Parathyroid adenoma (tissue), 2 donors: ENCODE results near the gene LRRC4C.

Experiments used
- H2AFZ ChIP-seq: fragments of 300-600 bp; sonication (generic); one replicate; pipeline ENCODE4 v1.7.0; 2017; ENCODE audit warnings: antibody characterized with exemption, mild to moderate bottlenecking
- H3K27ac ChIP-seq: fragments of 300-600 bp; sonication (generic); one replicate; pipeline ENCODE4 v1.7.0; 2017
- H3K27me3 ChIP-seq: fragments of 300-600 bp; sonication (generic); one replicate; pipeline ENCODE4 v1.7.0; 2017; ENCODE audit warnings: low read length; ENCODE audit not compliant: control insufficient read depth, insufficient read depth
- H3K36me3 ChIP-seq: fragments of 300-600 bp; sonication (generic); one replicate; pipeline ENCODE4 v1.7.0; 2017; ENCODE audit warnings: low read length; ENCODE audit not compliant: control insufficient read depth, insufficient read depth
- H3K4me1 ChIP-seq: fragments of 300-600 bp; sonication (generic); one replicate; pipeline ENCODE4 v1.7.0; 2017; ENCODE audit warnings: control low read depth
- H3K4me2 ChIP-seq: fragments of 300-600 bp; sonication (generic); one replicate; pipeline ENCODE4 v1.7.0; 2017; ENCODE audit warnings: low read length
- H3K4me3 ChIP-seq: fragments of 300-600 bp; sonication (generic); one replicate; pipeline ENCODE4 v1.7.0; 2017; ENCODE audit warnings: low read depth, low read length
- H3K79me2 ChIP-seq: fragments of 300-600 bp; sonication (generic); one replicate; pipeline ENCODE4 v1.7.0; 2017; ENCODE audit warnings: control low read depth
- H3K9ac ChIP-seq: fragments of 300-600 bp; sonication (generic); one replicate; pipeline ENCODE4 v1.7.0; 2017; ENCODE audit warnings: mild to moderate bottlenecking
- H3K9me3 ChIP-seq: fragments of 300-600 bp; sonication (generic); one replicate; pipeline ENCODE4 v1.7.0; 2017; ENCODE audit warnings: low read length; ENCODE audit not compliant: control insufficient read depth
- CTCF ChIP-seq: fragments of 300-600 bp; sonication (generic); IDR thresholded peaks from one replicate; pipeline ENCODE4 v1.7.0; 2017; ENCODE audit warnings: antibody characterized with exemption, mild to moderate bottlenecking
- donor health status: primary hyperparathyroidism.

The LRRC4C gene

DNA sequence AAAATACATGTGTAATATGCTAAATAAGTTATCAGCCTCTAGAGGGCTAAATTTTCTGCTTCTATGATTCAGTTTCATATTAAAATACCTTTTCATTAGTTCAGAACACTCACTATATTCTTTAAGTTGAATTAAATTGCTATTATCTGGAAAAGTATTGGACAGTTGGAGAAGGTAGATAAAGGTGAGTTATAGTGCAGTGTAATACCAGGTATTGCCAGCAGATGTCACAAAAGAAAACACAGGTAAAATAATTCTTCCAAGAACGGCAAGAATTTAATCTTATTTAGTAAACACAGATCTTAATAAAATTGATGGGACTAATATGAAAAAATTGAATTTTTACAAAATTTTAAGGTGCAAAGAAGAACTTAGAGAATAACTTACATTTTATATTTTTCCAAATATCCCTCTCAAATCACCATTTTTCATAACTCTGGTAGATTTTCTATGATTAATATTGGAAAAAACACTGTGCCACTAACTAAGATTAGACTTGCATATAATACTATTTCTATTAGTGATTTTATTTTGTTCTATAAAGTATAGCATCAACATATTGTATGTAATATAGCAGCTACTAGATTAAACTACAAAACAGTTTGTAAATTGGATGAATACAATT lies 1.7 kb upstream of the LRRC4C start:
- Histone ChIP-seq H3K27ac (no peak overlapping the region), H3K4me2 (no peak overlapping the region), H3K9me3 (no peaks in the 10 kb centered on the region), H2AFZ (no peak overlapping the region), H3K36me3 (no peaks in the 10 kb centered on the region), H3K9ac (no peak overlapping the region), H3K27me3 (no peaks in the 10 kb centered on the region), H3K4me3 (no peak overlapping the region), H3K79me2 (no peaks in the 10 kb centered on the region), H3K4me1 (no peaks in the 10 kb centered on the region)
- TF ChIP-seq CTCF: peak; percentile 52

- H2AFZ ChIP-seq: no peak overlapping the region
- no peaks in the 10 kb centered on the region for H3K4me1 ChIP-seq
- H3K27me3 ChIP-seq: no peaks in the 10 kb centered on the region
- H3K9me3 ChIP-seq: no peaks in the 10 kb centered on the region
- H3K36me3 ChIP-seq: no peaks in the 10 kb centered on the region
- H3K9ac ChIP-seq: no peak overlapping the region
- H3K4me3 ChIP-seq: no peak overlapping the region
- no peak for TF ChIP-seq CTCF
- H3K27ac ChIP-seq: no peak overlapping the region
- H3K79me2 ChIP-seq: no peaks in the 10 kb centered on the region
- no peak overlapping the region for H3K4me2 ChIP-seq
These were observed 811 bp downstream of the LRRC4C start for GRCh38 chr11:41458641-41459040.

DNA sequence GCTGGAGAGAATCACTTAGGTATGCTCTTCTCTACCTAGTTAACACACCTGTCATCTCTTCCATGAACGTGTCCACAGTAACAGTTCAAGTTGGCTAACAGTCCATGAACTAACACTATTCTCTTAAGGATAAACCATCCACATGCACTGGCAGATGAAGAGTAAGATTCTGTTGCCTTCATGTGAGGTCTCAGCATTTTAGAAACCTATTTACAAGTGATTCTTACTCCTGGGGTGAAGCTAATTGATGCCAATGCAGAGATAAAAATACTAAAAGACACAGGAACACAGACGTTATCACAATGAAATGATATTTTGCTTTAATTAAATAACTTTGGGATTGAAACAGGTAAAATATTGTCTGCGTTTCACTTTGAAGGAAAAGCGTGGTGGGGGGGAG lies 1.3 kb downstream of the LRRC4C start:
- no peak overlapping the region for H2AFZ ChIP-seq
- H3K9me3 ChIP-seq: no peaks in the 10 kb centered on the region
- no peaks in the 10 kb centered on the region for H3K36me3 ChIP-seq
- H3K4me1 ChIP-seq: no peaks in the 10 kb centered on the region
- no peak overlapping the region for H3K4me2 ChIP-seq
- H3K4me3 ChIP-seq: no peak overlapping the region
- H3K9ac ChIP-seq: no peak overlapping the region
- H3K27ac ChIP-seq: no peak overlapping the region
- no peak for TF ChIP-seq CTCF
- H3K27me3 ChIP-seq: no peaks in the 10 kb centered on the region
- H3K79me2 ChIP-seq: no peaks in the 10 kb centered on the region

DNA sequence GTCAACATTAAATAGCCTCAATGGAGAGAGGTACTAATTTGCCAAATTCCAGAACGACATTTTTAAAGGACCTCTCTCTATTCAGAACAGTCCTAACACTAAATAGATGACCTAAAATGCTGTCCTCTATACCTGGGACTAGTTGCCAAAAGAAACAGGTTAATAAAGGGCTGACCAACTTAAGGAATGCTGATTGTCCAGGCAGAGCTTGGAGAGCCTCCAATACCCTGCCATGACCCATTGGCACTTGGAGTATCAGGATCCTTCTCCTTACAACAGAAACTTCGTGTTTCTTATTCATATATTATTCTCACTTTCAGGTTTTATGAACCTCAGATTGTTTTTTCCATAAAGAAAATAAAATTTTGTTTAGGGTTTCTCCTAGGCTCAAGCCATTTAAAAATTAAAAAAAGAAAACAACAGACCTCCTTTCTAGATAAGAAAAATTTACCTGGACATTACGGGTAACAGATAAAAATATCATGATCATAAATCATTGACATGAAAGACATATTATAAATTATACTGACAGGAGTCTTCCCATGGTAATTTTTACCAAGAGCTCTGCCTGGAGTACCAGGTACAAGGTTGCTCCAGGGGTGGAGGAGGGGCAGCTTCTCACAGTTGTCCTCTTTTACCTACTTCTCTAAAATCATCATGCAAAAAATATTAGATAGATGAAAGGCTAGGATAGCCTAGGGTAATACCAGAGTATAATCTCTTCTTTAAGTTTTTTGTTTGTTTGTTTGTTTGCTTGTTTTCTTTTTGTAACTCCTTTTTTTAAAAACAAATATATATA lies 2.0 kb downstream of the LRRC4C start:
- no peak for TF ChIP-seq CTCF
- H3K36me3 ChIP-seq: no peaks in the 10 kb centered on the region
- H3K27ac ChIP-seq: no peak overlapping the region
- H3K4me1 ChIP-seq: no peaks in the 10 kb centered on the region
- H3K4me3 ChIP-seq: no peak overlapping the region
- no peak overlapping the region for H3K4me2 ChIP-seq
- no peaks in the 10 kb centered on the region for H3K9me3 ChIP-seq
- no peak overlapping the region for H3K9ac ChIP-seq
- no peaks in the 10 kb centered on the region for H3K27me3 ChIP-seq
- no peak overlapping the region for H2AFZ ChIP-seq
- H3K79me2 ChIP-seq: no peaks in the 10 kb centered on the region
